GM21528 (cell line): ENCODE results near the gene UBTD1.

ENCODE experiments used
- ATAC-seq: cut with Tn5 transposase; IDR thresholded peaks from one replicate; pipeline ENCODE4 v1.9.1; 2021; ENCODE audit warnings: mild to moderate bottlenecking, moderate library complexity; ENCODE audit not compliant: unreplicated experiment, low FRiP score

Gene UBTD1

DNA sequence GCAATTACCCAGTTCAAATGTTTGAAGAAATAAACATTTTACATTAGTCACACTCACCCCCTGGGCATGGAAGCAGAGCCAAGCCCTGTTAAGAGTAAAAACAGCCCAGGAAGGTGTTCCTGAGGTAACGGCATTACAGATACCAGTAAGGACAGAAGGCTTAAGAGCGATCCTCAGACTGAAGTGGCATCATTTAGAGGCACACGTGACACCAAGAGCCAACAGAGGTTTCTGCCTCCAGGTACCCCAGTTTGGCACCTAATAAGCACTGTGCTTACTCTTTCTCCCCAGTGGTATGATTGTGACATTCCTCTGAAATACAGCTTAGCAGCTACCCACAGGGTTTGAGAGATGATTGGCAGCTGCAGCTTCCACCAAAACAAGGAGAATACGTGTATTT is 17.7 kb upstream of the UBTD1 start:
- no peak for ATAC-seq

DNA sequence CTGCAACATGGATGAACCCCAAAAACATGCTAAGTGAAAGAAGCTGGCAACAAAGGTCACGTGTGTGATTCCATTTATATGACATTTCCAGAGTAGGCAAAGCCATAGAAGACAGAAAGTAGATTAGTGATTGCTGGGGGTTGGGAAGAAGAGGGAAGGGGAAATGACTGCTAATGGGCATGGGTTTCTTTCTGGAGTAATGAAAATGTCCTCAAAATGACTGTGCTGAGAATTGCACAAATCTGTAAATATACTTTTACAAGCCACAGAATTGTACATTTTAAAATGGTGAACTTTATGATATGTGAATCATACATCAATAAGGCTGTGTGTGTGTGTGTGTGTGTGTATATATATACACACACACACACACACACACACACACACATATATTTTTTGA is 16.3 kb upstream of the UBTD1 start:
- ATAC-seq, result no peak

DNA sequence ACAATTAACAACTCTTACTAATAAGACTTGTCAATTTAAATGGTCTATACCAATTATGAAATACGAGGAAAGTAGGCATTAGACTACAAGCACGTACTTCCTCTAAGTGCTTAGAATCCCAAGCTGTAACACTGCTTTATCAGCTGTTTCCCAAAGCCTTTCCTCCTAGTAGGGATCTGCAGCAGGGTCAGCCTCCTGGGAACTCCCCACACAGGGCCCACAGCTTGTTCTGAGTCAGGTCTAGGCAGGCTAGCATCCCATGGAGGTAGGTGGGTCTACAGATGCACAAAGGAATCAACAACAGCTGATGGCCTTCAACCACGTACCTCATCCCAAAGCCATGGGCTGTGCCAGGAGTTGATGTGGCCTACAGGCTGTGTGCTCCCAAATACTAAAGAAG is 15.2 kb upstream of the UBTD1 start:
- ATAC-seq, result no peak

DNA sequence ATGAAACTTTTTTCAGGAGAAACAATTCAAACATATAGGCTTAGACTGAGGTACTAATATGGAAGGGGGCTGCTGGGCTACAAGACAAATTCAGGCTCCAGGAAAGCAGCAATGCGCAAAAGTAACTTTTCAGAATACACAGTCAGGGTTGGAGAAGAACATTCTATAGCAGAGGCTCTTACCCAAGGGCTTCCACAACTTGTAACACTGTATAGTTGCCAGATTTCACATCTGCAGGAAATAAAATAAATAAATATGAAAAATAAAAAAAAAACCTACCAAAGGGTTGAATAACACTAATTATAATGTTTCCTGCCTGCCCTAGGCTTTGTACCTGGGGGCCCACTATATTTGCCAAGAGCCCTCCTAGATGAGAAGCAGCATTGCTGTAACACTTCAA is 14.8 kb upstream of the UBTD1 start:
- ATAC-seq, result no peak

DNA sequence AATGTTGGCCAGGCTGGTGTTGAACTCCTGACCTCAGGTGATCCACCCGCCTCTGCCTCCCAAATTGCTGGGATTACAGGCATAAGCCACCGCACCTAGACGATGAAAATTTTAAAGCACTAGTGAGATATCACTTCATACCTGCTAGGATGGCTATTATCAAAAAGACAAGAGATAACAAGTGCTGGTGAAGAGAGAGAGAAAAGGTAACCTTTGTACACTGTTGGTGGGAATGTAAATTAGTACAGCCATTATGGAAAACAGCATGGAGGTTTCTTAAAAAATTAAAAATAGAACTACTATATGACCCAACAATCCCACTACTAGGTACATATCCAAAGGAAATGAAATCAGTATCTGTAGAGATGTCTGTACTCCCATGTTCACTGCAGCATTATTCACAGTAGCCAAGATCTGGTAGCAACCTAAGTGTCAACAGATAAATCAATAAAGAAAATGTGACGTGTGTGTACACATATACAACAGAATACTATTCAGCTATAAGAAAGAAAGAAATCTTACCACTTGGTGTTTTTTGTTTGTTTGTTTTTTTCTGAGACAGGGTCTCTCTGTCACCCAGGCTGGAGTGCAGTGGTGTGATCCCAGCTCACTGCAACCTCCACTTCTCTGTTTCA is 13.0 kb upstream of the UBTD1 start:
- ATAC-seq, result no peak

DNA sequence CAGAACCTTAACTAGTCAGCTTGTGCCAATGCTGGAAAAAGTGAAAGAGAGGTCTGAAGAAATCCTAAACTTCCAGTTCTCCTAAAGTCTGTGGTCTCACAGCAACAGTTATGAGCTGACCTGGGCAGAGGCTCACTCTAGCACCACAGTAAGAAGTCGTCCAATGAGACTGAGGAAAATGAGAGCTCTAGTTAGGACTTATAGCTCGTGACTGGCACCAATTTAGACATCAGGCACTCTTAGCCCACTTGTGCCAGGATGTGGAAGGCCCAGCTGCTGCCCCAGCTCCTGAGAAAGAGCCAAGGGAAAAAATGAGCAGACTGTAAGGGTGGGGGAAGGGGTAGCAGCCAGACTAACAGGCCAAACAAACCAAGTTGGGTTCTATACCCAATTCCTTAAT is 8.1 kb upstream of the UBTD1 start:
- no peak for ATAC-seq

DNA sequence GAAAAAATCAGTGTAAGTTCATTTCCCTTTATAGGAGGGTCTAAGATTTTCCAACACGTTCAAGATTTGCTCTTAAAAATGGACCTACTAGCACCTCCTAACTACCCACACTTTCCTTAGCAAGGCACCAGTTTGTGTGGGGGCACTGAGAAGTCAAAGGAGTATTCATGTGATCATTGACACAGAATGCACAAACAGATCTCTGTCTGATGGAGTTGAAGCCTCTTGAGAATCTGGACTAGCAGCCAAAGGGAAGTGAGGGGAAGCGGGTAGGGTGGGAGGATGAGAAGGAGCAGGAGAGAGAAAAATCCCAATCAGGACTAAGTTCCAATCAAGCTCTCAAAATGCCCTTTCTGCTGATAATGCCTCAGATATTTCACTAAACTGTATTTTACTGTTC is 4.6 kb upstream of the UBTD1 start:
- no peak for ATAC-seq

DNA sequence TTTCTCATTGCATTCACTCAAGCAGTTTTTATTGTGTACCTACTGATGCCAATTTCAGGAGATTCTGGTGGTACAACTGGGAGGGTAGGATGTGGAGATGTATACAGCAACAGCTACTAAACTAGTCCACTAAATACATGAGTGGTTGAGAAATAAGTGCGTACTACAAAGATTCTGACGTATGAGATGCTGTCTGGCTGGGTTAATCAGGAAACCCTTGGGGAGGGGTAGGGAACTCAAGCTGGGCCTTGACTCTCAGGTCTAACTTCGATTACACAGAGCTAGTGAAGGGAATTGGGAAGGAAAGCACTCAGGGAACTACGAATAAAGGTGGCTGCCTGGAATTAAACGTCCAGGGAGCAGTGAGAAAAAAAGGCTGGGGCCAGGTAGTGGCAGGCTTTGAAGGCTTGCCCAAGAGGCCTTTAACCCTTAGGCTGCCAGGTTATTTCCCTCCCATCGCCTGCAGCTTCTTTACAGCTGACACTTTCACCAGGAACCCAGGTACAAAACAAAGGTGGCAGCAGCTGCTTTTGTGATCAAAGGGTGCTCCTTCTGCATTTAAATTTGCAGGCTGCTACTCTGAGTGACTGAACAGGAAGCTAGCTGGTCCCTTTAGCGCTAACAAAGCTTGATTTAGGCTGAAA is 3.7 kb upstream of the UBTD1 start:
- no peak for ATAC-seq

DNA sequence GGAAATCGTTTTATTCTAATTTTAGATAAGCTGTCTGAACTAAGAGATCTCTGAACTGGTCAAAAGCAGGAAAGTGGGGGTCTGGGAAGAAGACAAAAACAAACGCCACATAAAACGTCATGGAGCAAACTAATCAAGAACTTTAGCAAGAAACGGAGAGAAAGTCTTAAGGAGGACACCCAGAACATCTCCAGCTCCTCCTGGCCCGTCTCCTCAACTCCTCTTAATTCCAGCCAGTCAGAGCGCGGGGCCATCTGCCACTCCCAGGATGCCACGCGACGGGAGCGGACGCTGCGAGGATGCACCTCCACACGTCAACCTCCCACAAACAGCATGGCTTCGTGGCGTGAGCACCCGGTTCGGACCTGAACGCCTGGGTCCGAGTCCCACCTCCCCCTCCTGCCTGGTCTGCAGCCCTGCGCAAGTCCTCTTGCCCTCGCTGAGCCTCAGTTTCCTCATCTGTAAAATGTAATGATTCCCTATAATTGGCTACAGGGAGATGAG is 1.1 kb upstream of the UBTD1 start:
- ATAC-seq, result peak; percentile 37

DNA sequence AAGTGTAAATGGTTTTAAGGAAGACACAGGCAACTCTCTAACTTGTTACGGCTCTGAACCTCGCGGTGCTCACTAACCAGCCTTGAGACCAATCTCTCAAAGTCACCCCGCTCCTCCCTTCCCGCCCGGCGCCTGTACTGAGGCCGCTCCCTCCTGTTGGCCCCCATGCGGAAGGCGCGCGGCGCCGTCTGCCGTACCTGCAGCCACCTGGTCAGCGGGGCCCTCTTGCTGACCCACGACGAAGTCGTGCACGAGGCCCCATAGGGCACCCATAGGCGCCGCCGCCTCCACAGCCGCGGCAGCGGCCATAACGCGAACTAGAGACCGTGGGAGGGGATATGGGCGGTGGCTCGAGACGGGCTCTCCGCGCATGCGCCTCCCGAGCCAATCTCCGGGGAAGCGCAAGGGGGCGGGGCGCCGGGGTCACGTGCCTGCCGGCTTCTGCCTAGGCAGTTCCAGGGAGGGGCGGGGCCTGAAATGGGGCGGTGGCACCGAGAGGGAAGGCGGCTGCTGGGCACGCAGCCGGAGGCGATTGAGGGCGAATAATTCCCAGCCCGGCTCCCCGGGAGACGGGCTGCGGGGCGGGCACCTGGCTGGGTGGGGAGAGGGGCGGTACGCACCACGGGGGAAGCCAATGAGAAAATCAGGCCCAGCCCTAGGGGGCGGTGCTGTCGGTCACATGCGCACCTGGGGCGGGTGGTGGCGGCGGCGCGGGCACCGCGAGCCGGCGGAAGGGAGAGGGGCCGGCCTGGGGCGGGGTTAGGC is 466 bp upstream of the UBTD1 start, which contains the start of gene MMS19:
Gene MMS19, minus strand, starts transcription at position 347 of the 765 bp plus-strand sequence. Its CDS starts 38 bp downstream, at position 309.
- peak; percentile 89 for ATAC-seq

DNA sequence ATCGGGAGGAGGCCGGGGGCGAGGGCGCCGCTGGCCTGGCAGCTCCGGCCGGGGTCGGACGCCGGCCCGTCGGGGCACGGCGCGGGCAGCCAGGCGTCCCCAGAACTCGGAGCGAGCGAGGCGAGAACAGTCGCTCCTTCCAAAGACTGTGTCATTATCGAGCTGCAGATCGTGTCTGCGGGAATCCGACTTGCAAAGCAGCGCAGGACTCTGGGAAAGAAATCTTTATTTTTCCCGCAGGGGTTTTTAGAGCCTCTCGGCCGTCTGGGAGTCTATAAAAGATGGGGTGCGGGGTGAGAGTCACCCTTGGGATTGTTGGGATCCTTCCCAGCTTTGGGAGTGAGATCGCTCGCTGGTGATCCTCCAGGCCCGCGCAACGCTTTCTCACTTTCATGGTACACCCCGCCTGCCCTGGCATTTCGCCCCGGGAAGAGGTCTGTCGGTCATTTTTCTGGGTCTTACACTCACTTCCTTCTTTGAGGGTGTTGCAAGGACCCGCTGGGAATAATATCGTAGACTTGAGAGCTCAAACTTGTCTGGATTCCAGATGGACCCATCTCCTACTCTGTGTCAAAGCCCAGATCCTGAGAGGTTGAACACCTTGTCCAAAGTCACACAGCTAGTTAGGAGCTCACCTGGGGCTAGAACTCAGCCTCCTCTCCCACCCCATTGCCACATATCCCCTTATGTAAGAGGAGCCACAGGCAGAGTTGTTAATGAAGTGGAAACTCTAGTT is 1.0 kb downstream of the UBTD1 start:
- no peak for ATAC-seq

DNA sequence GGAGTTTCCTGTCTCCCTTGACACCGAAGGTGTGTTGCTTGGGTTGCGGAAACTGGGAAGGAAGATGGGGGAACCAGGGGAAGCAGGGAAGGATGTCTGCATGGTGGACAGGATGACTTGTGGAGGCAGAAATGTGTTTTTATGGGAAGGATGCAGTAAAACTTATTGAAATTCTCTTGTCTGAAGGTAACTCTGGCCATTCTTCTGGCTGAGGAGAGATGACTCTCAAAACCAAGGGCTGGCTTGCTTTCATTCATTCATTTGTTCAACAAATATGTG is 1.5 kb downstream of the UBTD1 start:
- ATAC-seq, result no peak

DNA sequence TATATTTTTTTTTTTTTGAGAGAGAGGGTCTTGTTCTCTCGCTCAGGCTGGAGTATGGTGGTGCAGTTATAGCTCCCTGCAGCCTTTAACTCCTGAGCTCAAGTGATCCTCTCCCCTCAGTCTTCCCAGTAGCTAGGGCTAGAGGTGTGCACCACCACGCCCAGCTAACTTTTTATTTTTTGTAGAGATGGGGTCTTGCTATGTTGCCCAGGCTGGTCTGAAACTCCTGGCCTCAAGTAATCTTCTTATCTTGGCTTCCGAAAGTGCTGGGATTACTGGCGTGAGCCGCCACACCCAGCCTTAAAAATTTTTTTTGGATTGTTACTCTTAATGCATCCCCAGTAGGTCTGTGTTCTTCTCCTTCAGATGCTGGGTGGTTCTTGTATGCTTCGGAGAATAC is 4.2 kb downstream of the UBTD1 start:
- ATAC-seq, result no peak

DNA sequence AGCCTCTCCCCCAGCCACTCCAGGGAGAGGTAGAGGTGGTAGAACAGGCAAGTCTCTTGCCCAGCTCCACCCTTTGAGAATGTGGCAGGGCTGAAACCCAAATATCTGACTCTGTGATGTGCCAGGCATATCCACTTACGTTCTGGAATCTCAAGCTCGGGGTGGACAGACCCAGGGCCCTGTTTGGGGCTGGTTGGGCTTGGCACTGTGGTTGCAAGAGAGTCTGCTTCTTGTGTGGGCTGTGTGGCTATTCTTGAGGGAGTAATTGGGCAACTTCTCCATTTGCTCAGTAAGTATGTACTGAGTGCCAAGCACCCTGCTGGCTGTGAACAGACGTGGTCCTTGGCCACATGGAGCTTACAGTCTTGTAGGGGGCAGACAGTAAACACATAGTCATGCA is 4.7 kb downstream of the UBTD1 start:
- no peak for ATAC-seq

DNA sequence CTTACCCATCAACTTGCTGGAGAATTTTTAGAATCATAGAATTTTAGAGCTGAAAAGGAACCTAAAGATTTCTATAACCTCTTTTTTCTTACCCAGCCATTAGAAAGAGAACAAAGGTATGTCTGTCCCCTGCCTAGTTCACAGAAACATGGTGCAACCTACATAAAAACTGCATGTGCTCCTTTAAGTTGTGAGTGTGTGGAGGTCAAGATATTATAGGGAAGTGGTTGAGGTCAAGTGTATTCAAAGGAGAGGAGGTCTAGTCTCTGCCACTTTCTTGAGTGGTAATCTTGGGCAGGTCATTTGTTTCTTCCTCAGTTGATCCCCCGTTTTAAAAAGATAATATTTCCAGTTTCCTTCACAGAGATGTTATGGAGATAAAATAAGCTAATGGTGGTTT is 6.4 kb downstream of the UBTD1 start:
- no peak for ATAC-seq

DNA sequence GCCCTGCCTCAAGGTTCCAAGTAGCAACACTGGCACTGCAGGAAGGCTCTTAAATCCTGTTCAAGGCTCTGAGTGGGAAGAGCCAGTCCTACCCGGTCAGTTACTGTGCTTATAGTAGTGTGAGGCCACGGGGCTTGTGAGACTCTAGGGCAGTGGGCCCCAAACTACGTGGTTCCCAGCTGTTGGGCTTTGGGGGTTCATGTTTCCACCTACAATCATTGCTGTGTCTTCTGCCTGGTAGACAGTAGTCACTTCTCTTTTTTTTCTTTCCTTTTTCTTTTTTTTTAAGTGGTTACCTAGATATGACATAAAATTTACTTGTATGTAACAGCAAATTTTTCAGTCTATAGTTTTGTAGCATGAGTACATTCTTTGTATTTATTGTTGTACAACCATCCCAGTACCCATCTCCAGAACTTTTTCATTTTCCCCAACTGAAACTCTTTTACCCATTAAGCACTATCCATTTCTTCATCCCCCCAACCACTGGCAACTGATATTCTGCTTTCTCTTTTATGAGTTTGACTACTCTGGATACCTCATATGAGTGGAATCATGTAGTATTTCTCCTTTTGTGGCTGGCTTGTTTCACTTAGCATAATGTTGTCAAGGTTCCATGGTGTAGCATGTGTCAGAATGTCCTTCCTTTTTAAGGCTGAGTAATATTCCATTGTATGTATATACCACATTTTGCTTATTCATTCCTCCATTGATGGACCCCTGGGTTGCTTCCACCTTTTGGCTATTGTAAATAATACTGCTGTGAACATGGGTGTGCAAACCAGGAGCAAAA is 7.7 kb downstream of the UBTD1 start:
- ATAC-seq, result no peak

DNA sequence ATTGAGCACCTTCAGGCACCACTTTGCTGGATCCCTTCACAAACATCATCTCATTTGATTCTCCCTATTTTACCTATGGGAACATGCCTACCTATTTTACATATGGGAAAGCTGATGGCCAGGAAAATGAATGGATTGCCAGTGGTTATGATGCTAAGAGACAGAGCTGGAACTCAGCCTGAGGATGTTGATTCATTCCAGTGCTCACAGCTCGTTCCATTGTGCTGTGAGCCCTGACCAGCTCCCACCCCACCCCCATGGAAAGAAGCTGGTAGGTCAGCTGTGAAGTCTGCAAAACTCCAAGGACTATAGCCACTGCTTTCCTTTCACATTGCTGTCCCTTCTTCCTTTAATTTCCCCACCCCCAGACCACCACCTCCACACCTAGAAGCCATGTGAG is 9.6 kb downstream of the UBTD1 start:
- ATAC-seq, result no peak

DNA sequence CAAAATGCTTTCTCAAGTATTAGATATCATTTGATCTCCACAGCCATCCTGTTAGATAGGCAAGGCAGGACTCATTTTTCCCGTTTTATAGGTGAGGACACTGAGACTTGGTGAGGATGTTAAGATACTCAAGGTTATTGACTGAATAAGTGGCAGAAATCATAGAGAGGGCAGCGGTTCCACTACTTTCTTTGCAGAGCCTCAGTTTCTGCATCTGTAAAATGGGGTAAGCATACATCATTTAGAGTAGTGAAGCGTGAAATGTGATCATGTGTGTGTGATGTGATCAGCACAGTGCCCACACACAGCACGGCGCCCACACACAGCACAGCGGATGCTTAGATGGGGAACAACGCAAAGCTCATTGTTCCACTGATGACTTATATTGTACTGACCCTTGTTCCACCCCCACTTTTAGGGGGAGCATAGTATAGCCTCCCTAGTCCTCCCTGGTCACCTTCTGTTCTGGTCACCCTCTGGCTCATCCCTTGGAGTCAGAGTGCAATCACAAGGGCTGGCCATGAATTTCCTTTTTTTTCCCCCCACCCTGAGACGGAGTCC is 10.5 kb downstream of the UBTD1 start:
- ATAC-seq, result no peak

DNA sequence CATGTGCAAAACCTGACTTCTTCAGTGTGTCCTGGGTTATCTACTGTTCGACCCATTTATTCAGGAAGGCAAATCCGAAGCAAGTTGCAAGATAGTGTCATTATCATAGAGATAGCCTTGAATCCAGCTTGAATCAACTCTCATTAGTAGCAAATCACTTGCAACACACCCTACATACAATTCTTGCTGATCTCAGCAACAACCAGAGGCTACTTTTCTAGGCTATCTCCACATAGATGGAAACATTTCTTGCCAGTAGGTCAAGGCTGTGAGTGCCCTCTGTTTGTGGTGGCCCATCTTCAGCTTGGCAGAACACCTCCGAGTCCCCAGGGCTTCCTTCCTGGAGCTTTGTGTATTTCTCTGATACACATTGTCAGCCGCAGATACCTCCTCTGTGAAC is 12.0 kb downstream of the UBTD1 start:
- no peak for ATAC-seq
